ENCODE measurements around the gene FXN.

FXN gene

DNA sequence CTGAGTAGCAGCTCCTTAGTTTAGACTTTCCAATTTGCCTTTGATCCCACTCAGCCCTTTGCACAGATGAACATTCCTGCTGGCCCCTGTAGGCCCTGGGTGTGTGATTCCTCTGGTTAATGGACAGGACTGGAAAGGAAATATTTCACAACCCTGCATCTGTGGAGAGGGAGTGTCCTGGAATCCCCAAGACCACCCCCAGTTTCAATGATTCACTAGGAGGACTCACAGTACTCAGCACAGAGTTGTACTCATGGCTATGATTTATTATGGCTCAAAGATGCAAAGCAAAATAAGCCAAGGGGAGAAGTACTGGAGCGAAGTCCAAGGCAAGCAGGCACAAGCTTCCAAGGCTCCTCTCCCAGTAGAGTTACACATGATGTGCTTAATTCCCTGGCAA lies 96.1 kb downstream of the FXN start:
- TF ChIP-seq, protein P1, sequence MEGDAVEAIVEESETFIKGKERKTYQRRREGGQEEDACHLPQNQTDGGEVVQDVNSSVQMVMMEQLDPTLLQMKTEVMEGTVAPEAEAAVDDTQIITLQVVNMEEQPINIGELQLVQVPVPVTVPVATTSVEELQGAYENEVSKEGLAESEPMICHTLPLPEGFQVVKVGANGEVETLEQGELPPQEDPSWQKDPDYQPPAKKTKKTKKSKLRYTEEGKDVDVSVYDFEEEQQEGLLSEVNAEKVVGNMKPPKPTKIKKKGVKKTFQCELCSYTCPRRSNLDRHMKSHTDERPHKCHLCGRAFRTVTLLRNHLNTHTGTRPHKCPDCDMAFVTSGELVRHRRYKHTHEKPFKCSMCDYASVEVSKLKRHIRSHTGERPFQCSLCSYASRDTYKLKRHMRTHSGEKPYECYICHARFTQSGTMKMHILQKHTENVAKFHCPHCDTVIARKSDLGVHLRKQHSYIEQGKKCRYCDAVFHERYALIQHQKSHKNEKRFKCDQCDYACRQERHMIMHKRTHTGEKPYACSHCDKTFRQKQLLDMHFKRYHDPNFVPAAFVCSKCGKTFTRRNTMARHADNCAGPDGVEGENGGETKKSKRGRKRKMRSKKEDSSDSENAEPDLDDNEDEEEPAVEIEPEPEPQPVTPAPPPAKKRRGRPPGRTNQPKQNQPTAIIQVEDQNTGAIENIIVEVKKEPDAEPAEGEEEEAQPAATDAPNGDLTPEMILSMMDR (IDR thresholded peaks at IDR 0.05): no peak

DNA sequence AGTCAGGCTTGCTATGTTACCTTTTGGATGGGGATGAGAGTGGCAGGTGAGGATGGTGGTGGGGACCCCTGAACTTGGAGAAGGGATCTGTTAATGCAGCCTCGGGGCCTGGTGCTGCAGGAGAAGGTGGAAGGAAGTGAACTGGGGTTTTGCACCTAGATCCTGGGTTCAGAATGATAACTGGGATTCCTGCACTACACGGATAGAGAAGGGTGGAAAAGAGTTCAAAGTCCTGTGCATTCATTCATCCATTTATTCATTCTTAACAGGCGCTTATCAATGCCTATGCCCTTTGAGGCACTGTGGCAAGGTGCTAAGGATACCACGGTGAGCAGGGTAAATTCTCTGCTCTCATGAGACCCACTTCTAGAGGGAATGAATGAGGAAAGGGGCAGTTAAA lies 96.8 kb downstream of the FXN start:
- TF ChIP-seq, protein P1 (IDR thresholded peaks at IDR 0.05): no peak

DNA sequence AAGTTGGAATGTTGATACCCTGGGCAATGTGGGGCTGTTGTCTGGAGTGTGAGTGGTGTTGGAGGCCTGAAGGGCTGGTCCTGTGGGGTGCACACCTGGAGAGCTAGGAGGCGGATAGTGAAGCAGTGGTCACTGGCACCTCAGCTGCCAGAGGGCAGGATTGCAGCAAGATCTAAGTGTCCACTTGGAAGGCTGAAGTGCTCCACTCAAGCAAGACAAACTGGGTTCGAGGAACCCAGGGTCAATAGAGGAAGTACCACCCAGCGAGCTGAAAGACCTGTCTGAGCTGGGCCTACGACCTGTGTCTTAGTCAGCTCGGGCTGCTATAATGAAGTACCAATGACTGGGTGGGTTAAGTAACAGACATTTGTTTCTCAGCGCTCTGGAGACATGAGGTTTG lies 98.9 kb downstream of the FXN start:
- TF ChIP-seq, protein P1 (IDR thresholded peaks at IDR 0.05): no peak

DNA sequence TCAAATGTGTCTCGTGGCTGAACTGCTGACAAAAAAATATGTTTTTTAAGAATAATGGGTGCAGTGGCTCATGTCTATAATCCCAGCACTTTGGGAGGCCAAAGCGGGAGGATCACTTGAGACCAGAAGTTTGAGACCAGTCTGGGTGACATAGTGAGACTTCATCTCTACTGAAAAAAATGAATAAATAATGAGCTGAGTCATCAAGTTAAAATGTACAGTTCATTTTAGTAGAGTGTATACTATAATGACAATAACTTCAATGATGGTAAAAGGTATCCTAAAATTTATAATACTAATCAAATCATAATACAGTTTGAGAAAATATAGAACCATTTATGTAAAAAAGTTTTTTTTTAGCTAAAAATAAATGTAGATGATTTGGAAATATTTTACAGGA lies 100.6 kb downstream of the FXN start:
- TF ChIP-seq, protein P1 (IDR thresholded peaks at IDR 0.05): no peak

DNA sequence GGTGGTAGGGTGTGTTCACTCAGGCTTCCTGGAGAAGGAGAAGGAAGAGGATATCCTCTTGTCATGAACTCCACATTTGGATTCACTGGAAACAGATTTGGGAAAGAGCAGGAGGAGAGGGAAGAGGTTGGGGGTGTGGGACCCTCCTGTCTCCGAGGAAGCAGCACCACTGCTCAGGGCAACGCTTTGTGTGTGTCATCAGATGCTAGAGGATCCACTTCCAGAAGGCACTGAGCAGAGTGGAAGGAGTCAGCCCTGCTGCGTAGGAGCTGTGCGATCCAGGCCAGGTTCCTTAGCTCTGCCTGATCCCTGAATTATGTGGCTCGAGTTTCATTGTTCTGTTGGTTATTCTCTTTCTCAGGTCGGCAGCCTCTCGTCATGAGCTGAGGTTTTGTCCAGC lies 101.2 kb downstream of the FXN start:
- TF ChIP-seq, protein P1 (IDR thresholded peaks at IDR 0.05): no peak

DNA sequence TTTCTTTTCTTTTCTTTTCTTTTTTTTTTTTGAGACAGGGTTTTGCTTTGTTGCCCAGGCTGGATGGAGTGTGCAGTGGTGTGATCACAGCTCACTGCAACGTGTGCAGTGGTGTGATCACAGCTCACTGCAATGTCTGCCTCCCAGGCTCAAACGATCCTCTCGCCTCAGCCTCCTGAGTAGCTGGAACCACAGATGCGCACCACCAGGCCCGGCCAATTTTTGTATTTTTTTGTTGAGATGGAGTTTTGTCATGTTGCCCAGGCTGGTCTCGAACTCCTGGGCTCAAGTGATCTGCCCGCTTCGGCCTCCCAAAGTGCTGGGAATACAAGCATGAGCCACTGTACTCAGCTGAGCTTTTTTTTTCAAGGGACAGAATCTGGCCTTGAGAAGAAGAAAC lies 101.8 kb downstream of the FXN start:
- TF ChIP-seq, protein P1 (IDR thresholded peaks at IDR 0.05): no peak

DNA sequence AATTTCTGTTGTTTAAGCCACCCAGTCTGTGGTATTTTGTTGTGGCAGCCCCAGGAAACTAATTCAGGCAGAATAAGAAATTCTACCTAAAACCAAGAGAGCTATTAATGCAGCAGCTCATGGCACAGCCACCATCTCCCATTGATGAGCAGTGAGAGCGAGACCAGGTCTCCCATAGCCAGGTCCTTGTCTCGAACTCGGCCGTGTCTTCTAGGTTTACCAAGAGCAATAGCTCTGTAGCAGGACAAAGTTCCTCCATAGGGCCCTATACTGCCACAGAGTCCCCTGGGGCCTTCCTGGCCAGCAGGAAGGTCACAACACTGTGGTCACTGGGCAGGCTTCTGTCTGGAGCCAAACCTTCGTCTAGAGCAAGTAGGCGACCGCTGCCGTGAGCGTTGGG lies 104.0 kb downstream of the FXN start:
- TF ChIP-seq, protein P1 (IDR thresholded peaks at IDR 0.05): no peak

DNA sequence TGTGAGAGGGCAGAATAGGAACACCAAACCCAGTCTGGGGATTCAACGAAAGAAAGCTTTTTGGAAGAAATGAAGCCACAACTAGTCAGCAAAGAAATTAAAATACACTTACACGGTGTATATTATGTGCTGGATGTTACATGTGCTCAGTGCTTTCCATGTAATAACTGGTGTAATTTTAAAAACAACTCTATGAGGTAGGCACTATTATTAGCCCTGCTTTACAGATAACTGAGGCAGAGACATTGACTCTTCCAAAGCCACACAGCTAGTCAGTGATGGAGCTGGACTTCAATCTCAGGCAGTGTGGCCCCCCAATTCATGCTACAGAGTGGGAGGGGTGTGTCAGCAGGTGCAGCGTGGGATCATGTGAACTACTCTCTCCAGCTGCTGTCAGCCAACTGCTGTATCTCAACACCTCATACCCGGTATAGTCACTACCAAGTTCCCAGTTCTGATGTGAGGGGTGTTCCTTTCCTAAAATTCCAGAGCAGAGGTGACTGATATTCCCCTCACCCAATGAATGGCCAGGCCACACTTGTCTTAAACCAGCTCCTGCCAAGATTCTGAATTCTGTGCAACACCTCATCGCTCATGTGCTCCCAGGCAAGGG lies 104.7 kb downstream of the FXN start:
- TF ChIP-seq, protein P1 (IDR thresholded peaks at IDR 0.05): no peak
